Kidney (tissue), 14 donors: Measurements from ENCODE around the gene CDH13. TPM values are rescaled to one million over a fixed set of nuclear protein-coding genes. Genes with fewer than 3 reads are reported as not detected.

Experiments used
- DNase-seq, 5 donors: peaks; one replicate each; pipeline ENCODE4 v3.0.0-alpha.2; 2013 to 2020
- FAIRE-seq: peaks from 2 replicates; lab custom pipeline; 2012; peaks lifted over from hg19 to GRCh38; lab: Jason Lieb, UNC
- H3K27ac ChIP-seq, 2 donors: one replicate each; pipeline ENCODE4 v1.7.0; 2013; ENCODE audit warnings: low read depth in 2 of 2, low read length in 2 of 2, inconsistent platforms in 1 of 2
- H3K27me3 ChIP-seq: one replicate; pipeline ENCODE4 v1.7.1; 2013; ENCODE audit warnings: low read length, inconsistent platforms; ENCODE audit not compliant: control insufficient read depth, insufficient read depth
- H3K36me3 ChIP-seq, 3 donors: one replicate each; pipeline versions ENCODE4 v1.7.0 to v1.7.1; 2013; ENCODE audit warnings: low read length in 3 of 3, control low read depth in 1 of 3, inconsistent platforms in 1 of 3; ENCODE audit not compliant: insufficient read depth in 3 of 3, control insufficient read depth in 2 of 3
- H3K4me1 ChIP-seq, 3 donors: one replicate each; pipeline versions ENCODE4 v1.7.0 to v1.7.1; 2013; ENCODE audit warnings: low read length in 3 of 3, inconsistent platforms in 1 of 3, low read depth in 1 of 3; ENCODE audit not compliant: control insufficient read depth in 2 of 3, insufficient read depth in 2 of 3
- H3K4me3 ChIP-seq, 3 donors: one replicate each; pipeline versions ENCODE4 v1.7.0 to v1.8.1; 2013; ENCODE audit warnings: low read length in 3 of 3, control low read depth in 1 of 3, inconsistent platforms in 1 of 3
- H3K9ac ChIP-seq, 3 donors: one replicate each; pipeline versions ENCODE4 v1.7.0 to v1.7.1; 2013; ENCODE audit warnings: low read length in 3 of 3, control low read depth in 1 of 3, inconsistent platforms in 1 of 3
- H3K9me3 ChIP-seq, 3 donors: one replicate each; pipeline versions ENCODE4 v1.7.0 to v1.7.1; 2013; ENCODE audit warnings: low read length in 3 of 3, control low read depth in 1 of 3, inconsistent platforms in 1 of 3; ENCODE audit not compliant: control insufficient read depth in 2 of 3, insufficient read depth in 1 of 3
- CTCF ChIP-seq: IDR thresholded peaks from 3 replicates; pipeline ENCODE4 v1.5.1; 2012; ENCODE audit warnings: mild to moderate bottlenecking, moderate library complexity, borderline replicate concordance; ENCODE audit not compliant: insufficient read depth; ENCODE audit errors: extremely low read depth
- intact Hi-C: fragments of 100-400 bp; cut with DNase I; formaldehyde crosslinking; loops from one replicate; pipeline ENCODE4 v1.11.1; 2022
- polyA plus RNA-seq: library from polyadenylated mRNA; stranded (reverse); fragments of 350-450 nt; fragmentation: Illumina TruSeq; extraction: RNeasy Lipid Tissue Mini Kit (QIAGEN cat#74804); gene quantifications from one replicate; pipeline ENCODE4 v1.2.3, GENCODE V29; 2014; ENCODE audit warnings: low read depth, low replicate concordance; ENCODE audit not compliant: insufficient read depth
- total RNA-seq: library from RNA; stranded (reverse); fragmentation: NEBNext Ultra II Directional; extraction: Animal tissue kit (Norgen Biotek cat#: 25700); gene quantifications from one replicate; pipeline ENCODE4 v1.2.1, GENCODE V29; 2021
- donor health status: control.
- donor health status: control.
- donor health status: control.
- donor health status: control.
- donor health status: control.
- donor health status: DM: yes; HTN: yes; CAD: no.
- donor health status: Normal renal cell carcinoma (clear cell type).

CDH13 gene
- total and polyA plus RNA-seq, 2 donors from 2014 or later, result 4.8 to 13.8 TPM

- H3K27ac ChIP-seq, result no peak overlapping the region
- DNase-seq, result peak in 3 of 5 donors; percentile 12 to 67 (median 44)
- no peak overlapping the region for H3K9ac ChIP-seq
- H3K9me3 ChIP-seq, result no peaks in the 10 kb centered on the region
- FAIRE-seq, result no peak
- peak; percentile 51 for TF ChIP-seq CTCF
- no peaks in the 10 kb centered on the region for H3K4me1 ChIP-seq
- intact Hi-C loops, result no loop called here
- H3K4me3 ChIP-seq, result no peak overlapping the region
- no peaks in the 10 kb centered on the region for H3K36me3 ChIP-seq
- H3K27me3 ChIP-seq, result no peaks in the 10 kb centered on the region
These were observed 729.5 kb downstream of the CDH13 start for GRCh38 chr16:83356266-83356665.

GRCh38 chr16:83356986-83357385 is 730.2 kb downstream of the CDH13 start:
- intact Hi-C loops, result no loop called here
- DNase-seq (no peak), FAIRE-seq (no peak)
- no peaks in the 10 kb centered on the region for H3K27me3 ChIP-seq
- no peaks in the 10 kb centered on the region for H3K36me3 ChIP-seq
- no peak overlapping the region for H3K9ac ChIP-seq
- no peak overlapping the region for H3K27ac ChIP-seq
- H3K4me1 ChIP-seq, result no peaks in the 10 kb centered on the region
- no peaks in the 10 kb centered on the region for H3K9me3 ChIP-seq
- TF ChIP-seq CTCF, result no peak
- H3K4me3 ChIP-seq, result no peak overlapping the region

GRCh38 chr16:83363521-83363920 is 736.8 kb downstream of the CDH13 start:
- no peak for TF ChIP-seq CTCF
- DNase-seq (no peak), FAIRE-seq (no peak)
- Histone ChIP-seq H3K27ac (no peak overlapping the region), H3K9ac (no peak overlapping the region), H3K4me1 (no peaks in the 10 kb centered on the region), H3K36me3 (no peaks in the 10 kb centered on the region), H3K9me3 (no peaks in the 10 kb centered on the region), H3K27me3 (no peaks in the 10 kb centered on the region), H3K4me3 (no peak overlapping the region)
- intact Hi-C loops, result no loop called here

- no peaks in the 10 kb centered on the region for H3K27me3 ChIP-seq
- H3K9me3 ChIP-seq, result no peaks in the 10 kb centered on the region
- no peak overlapping the region for H3K4me3 ChIP-seq
- H3K36me3 ChIP-seq, result no peaks in the 10 kb centered on the region
- FAIRE-seq, result no peak
- no peak overlapping the region for H3K27ac ChIP-seq
- intact Hi-C loops, result no loop called here
- no peaks in the 10 kb centered on the region for H3K4me1 ChIP-seq
- no peak for TF ChIP-seq CTCF
- no peak overlapping the region for H3K9ac ChIP-seq
- DNase-seq, result no peak
These were observed 738.4 kb downstream of the CDH13 start for GRCh38 chr16:83365166-83365565.
